GM21367 (cell line): ENCODE results near the gene RAD9A.

Experiments
- ATAC-seq: cut with Tn5 transposase; IDR thresholded peaks from one replicate; pipeline ENCODE4 v1.9.1; 2021; ENCODE audit not compliant: unreplicated experiment

RAD9A gene

DNA sequence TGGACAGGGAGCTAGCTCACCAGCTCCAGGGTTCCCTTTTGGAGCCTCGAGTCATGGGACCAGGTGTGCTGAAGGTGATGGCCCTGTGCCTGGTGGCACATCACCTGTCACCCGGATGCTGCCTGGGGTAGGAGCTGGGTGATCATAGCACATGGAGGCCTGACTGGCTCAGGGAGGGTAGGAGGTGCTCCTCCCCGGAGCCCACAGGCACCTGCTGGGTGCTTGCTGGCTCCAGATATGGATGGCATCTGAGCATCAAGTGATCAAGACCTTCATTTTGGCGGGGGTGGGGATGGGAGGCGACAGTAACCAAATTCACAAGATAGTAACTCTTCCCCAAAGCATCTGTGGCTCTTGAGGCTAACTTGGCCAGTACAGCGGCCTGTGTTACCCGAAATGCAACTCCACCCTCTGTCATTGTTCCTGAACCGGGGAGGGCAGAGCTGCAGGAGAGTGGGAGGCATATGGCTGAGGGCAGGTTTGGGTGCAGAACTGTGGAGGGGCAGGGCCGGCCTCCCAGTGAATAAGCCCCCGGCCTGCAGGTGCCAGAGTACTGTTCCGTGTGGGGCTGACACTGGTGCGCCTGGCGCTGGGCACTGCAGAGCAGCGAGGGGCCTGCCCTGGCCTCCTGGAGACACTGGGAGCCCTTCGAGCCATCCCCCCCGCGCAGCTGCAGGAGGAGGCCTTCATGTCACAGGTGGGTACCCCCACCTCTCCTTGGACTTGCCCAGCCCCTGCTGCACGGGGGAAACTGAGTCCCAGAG is 16.8 kb downstream of the RAD9A start:
- no peak for ATAC-seq

DNA sequence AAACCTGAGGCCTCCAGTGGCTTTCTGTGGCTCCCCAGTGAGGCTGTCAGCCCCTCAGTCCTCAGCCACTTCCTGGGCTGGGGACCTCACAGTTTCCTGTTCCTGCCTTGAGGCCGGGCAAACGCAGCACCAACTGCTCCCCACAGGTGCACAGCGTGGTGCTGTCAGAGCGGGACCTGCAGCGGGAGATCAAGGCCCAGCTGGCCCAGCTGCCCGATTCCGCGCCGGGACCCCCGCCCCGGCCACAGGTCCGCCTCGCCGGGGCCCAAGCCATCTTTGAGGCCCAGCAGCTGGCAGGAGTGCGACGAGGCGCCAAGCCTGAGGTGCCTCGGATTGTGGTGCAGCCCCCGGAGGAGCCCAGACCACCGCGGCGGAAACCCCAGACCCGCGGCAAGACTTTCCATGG is 17.5 kb downstream of the RAD9A start:
- no peak for ATAC-seq

DNA sequence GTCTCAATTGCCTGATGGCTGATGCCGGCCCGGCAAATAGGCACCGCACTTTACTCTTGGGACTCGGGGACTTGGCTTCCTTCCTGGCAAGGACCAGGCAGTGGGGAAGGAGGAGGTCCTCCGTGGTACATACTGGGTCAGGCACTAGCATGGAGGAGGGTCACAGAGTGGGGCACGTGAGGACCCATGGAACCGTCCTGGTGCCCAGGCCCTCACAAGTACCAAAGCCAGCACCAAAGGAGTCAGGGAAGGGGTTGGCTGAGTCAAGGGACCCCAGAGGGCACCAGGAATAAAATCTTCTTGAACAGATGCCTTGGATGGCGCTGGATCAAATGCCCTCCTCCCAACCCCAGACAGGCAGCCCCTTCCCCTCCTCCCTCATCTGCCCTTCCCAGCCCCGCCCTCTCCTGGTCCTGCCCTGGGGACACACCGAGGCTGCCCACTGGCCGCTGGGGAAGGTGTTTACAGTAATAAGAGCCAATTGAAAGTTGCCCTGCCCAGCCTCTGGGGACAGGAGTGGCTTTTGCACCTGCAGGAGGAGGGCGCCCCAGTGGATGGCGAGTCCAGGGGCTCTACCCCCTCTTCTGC is 18.1 kb downstream of the RAD9A start:
- ATAC-seq, result no peak

DNA sequence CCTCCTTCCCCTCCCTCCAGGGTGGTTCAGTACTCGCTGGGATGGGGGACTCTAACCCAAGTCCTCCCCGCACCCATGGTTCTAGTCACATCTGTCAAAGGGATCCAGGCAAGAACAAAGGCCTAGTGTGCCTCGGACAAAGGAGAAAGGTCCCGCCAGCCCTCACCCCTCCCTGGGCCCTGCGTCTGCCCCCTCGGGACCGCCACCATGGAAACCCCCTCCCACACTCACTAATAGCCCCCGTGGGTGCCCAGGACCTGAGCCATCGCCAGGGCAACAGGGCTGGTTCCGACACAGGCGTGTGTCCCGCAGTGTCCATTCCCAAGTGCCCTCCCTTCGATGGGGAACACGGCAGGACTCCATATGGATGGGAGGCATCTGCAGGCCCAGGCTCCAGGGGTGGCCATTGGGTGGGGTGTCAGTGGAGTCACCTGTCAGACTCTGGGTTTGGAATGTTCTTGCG is 18.6 kb downstream of the RAD9A start:
- no peak for ATAC-seq

DNA sequence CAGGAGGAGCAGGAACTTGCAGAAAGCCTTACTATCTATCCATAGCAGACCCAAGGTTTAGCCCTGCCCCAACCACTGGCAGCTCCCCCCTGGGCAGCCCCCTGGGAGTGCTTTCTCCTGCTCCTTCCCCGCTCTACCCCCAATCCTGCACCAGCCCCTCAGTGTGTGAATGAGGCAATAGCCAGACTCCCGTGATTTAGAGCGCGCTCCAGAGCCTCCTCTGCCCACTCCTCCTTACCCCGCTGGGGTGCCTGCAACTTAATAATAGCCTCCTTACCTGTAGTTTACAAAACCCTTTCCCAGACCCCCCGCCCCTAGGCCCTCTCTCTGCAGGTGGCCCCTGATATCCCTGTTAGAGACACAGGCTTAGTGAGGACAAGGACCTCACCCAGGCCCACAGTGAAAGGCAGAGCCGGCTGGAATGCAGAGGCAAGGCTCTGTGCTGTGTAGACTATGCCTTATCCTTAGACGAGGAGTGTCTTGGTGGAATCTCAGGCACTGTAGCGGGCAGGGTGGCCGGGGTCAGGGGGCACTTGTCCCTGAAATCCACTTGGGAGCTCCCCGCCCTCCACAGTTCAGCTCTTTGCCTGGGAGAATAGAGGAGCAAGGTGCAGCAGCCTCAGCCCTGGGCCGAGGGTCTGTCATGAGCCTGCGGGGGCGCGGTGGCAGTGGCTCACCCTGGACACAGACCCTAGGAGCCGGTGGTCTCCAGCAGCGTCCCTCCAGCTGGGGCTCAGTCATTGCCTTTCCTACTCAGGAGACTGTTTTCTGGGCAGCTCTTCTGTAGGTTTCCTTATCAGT is 19.4 kb downstream of the RAD9A start:
- ATAC-seq, result no peak

DNA sequence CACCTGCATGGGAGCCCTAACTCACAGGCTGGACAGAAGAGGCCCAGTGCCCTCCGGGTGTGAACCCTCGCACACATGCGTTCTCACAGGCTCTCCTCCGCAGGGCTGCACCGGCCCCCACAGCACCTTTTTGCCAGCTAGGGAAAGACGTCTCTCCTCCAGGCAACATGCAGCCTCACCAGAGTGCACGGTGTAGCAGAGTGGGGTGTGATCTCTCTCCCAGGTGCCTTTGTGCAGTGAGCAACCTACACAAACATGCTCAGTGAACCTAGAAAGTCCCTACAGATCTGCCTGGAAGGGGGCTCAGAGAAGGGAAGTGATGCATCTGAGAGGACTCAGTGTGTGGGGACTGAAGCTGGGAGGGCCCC is 20.0 kb downstream of the RAD9A start:
- ATAC-seq, result no peak

DNA sequence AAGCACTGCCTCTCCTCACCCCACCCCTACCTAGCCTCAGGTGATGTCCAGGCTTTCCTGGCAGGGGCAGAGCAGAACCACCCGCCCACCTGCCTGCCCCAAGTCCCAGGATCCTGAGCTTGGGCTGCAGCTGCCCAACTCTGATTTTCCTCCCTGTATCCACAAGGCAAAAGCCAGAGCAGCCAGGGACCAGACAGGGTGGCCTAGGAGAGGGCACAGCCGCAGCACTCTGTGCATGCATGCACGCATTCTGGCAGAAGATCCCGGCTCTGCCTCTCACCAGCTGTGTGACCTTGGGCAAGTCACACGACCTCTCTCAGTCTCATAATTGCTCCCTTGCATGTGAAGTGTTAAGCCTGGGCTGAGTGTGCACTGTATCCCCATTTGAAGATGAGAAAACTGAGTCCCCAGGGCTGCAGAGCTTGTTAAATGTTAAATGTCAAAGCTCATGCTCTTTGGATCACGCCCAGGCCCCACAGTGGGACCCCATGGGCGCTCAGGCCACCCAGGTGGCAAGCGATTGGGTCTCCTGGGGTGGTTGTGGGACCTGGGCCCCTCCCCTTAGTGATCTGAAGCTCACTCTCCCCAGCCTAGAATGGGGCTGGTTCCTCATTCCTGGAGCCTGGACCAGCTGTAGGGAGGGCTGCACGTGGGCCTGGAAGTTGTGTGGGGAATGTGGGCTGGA is 20.9 kb downstream of the RAD9A start:
- no peak for ATAC-seq

DNA sequence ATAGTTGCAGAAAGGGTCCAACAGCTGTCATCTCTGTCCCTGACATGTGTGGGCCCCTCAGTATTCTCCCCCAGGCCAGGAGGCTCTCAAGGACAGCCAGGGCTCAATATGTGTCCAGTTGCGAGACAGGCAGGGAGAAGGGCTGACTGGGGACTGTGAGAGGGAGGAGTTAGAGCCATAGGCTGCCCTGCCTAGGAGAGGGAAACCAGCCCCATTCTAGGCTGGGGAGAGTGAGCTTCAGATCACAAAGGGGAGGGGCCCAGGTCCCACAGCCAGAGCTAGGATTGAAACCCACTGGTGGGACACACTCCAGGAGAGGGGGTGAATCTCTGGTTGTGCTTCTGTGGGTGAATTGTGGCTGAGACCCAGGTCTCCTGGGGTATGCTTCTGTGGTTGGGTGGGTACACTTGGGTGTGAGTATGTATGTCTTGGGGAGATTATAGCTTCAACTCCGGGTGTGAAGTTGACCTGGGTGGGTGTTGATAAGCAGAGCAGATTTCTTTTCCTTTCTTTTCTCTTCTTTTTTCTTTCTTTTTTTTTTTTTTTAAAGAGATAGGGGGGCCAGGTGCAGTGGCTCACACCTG is 21.6 kb downstream of the RAD9A start:
- ATAC-seq, result no peak

DNA sequence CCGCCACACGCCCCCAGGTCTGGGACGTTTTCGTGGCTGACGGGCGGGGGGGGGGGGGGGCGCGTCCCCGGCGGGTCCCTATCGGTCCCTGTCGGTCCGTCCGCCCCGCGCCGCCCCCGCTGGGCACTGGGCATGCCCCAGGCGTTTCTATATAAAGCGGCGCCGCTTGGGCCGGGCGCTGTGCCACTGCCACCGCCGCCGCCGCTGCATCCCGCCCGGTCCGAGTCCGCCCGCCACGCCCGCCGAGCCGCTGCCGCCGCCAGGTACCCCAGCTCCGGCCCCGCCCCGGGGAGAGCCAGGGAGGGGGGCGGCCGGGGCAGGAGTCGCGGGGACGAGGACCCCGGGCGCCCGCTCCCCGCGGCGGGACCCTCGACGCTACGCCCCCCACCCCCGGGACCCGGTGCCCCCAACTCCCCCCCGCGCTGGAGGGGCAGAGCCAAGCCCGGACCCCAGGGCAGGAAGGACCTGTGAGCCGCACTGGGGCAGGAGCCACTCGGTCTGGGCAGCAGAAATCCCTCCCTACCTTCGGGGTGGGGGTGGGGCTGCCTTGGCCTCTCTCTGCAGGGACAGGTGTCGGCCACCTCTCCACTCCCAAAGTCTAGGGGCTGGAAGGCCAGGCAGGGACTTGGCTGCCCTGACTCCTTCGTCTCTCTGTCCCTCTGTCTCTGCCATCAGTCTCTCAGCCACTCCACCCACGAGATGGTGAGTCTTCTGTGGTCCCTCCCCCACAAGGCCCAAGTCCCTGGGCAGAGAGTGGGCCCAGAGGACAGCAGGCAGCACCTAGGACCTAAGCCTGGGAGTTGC is 23.9 kb downstream of the RAD9A start, which contains the start of gene CARNS1:
Gene CARNS1, plus strand, starts transcription at position 178 of the 804 bp plus-strand sequence. Its CDS starts 522 bp downstream, at position 700.
- ATAC-seq, result no peak

DNA sequence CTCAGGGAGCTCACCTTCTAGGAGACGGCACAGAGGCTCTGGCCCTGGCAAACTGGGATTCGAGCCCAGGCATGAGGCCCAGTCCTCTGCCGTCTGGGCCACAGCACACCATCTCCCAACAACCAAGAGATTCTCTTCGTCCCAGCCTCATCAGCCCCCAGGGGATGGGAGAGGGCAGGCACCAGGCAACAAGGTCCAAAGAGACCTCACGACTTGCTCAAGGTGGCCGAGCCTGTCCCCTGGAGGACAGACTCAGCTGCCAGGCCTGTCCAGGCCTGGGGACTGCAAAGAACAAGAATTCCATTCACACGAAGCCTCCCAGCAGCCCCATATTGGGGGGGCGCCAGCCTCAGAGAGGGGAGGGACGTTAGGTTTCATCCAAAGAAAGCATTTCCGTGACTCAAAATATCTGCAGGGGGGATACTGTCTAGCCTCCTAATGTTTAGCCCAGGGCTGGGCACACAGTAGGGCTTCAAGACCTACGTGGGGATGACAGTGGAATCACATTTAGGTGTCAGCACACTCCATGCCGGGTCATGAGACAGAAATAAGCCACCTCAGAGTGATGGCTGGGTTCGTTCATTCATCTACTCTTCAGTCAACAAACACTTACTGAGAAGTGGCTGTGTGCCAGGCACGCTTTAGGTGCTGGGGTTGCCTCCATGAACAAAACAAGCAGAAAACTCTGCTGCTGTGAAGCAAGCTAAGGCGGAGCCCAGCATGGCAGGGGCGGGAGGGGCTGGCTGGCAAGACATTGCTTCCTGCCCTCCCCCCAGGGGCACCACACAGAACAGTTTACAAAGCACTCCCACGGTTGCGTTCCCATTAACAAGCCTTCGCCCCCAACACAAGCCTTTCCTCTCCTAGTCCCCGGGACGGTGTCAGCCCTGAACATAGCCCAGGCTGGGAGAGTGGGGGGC is 24.9 kb downstream of the RAD9A start:
- no peak for ATAC-seq

DNA sequence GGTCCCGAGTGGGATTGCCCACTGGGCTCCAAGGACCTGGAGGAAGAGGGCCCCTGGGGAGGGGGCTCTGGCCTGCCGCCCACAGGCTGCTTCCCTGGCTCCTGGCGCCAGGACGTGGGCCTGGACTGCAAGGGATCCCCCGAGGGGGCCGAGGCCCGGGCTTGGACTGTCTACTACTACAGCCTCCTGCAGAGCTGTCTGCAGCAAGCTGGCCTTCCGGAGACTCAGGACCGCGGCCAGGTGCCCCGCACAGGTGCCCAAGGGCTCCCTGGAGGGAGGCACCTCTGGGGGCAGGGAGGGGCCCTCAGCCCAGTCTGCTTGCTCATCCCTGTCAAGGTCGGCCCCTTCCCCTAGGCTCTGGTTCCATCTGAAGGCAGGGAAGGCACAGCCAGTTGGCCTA is 25.6 kb downstream of the RAD9A start:
- ATAC-seq, result no peak

DNA sequence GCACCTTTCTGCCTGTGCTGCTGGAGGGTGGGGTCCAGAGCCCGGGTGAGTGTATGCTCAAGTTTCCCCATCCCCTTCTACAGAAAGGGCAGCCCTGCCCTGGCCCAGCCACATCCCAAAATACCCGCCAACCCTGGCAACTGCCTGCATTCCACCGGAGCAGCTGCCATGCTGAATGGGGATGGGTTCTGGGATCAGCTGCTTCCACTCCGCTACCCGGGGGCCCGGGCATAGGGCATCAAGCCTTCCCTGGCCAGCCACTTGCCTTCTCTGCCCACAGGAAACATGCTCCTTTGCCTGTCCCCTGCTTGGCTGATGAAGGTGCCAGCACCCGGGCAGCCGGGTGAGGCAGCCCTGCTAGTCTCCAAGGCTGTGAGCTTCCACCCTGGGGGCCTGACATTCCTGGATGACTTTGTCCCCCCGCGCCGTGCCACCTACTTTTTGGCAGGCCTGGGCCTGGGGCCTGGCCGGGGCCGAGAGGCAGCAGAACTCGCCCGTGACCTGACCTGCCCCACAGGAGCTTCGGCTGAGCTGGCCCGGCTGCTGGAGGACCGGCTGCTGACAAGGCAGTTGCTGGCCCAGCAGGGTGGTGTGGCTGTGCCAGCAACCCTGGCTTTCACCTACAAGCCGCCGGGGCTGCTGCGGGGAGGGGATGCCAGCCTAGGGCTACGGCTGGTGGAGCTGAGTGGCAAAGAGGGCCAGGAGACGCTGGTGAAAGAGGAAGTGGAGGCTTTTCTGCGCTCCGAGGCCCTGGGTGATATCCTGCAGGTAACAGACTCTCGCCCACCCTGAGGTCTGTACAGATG is 26.9 kb downstream of the RAD9A start:
- ATAC-seq, result no peak

DNA sequence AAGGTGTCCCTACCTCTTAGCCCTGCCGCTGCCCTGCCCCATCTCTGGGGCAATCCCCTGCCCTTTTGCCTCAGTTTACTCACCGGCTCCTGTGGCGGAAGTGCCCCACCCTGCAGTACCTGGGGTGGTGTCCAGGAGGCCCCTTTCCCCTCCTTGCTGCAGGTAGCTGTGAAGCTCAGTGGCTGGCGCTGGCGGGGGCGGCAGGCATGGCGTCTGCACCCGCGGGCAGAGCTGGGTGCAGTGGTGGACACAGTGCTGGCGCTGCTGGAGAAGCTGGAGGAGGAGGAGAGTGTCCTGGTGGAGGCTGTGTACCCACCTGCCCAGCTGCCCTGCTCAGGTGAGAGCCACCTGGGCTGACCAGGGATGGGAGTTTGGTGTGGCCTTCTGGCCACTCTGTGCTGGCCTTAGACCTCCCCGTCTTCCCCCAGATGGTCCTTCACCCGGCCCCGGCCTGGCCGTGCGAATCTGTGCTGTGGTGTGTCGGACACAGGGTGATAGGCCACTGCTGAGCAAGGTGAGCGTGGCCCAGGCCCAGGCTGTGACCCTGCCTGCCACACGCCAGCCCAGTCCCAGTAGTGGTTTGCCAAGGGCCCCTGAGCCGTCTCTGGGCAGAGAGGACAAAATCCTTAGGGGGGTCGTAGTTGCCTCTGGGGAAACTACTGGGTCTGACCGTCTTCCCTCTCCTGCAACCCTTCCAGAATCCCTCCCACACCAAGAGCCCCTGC is 27.7 kb downstream of the RAD9A start:
- ATAC-seq, result no peak

DNA sequence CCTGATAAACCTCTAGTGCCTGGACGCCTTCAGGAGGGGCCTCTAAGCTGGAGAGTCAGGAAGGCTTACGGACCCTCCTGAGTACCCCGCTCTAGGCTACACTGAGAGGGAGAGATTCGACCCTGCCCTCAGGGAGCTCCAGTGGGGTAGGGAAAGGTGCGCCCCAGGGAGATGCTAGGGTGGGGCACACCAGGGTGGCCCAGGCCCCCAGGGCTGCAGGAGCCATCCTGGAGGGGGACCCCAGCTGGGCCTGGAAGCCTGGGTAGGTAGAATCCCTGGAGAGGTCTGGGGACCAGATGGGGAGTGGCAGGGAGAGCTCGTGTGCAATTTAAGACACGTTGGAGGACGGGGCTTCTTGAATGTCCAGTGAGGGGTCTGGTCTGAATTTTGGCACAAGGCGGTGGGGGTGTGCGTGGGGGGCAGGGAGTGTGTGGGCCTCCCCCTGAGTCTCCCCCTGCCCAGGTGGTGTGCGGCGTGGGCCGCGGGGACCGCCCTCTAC is 28.4 kb downstream of the RAD9A start:
- no peak for ATAC-seq

DNA sequence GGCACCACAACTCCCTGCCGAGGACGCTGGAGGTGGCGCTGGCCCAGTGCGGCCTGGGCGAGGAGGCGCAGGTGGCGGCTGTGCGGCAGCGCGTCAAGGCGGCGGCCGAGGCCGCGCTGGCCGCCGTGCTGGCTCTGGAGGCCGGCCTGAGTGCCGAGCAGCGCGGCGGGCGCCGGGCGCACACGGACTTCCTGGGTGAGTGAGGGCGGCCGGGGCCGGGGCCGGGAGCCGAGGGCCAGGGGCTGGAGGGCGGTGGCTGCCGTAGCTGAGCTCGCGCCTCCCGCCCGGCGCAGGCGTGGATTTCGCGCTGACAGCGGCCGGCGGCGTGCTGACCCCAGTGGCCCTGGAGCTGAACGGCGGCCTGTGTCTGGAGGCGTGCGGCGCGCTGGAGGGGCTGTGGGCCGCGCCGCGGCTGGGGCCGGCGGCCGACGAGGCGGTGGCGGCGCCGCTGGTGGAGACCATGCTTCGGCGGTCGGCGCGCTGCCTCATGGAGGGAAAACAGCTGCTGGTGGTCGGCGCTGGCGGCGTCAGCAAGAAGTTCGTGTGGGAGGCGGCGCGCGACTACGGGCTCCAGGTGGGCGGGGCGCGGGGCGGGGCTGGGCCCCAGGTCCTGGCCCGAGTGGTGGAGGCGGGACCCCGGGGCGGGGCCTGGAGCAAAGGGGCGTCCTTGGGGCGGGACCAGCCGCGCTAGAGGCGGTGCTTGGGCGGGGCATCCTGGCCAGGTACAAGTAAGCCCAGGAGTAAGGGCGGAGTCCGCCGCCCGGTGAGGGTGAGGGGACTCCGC is 29.1 kb downstream of the RAD9A start:
- ATAC-seq, result peak; percentile 72

DNA sequence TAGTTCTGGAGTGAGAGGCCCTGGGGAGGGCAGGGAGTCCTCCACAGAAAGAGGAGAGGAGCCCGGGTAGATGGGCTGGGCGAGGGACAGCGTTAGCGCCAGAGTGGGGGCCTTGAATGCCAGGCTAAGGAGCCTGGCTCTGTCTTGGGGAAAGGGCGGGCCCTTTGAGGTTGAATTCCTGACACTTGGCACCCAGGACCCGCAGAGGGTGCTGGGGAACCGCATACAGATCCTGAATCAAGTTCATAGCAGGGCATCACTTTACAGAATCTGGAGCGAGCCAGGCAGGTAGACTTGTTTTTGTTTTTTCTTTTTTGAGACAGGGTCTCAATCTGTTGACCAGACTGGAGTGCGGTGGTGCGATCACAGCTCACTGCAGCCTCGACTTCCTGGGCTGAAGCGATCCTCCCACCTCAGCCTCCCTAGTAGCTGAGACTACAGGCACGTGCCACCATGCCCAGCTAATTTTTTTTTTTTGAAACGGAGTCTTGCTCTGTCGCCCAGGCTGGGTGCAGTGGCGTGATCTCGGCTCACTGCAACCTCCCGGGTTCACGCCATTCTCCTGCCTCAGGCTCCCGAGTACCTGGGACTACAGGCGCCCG is 29.7 kb downstream of the RAD9A start:
- ATAC-seq, result no peak
